ENCODE results near the gene KCTD8. TPM values are rescaled to one million over a fixed set of nuclear protein-coding genes. Genes with fewer than 3 reads are reported as not detected.

Gene KCTD8
- total and polyA plus RNA-seq, 12 donors: 0.24 to 2.0 (median 0.61) TPM; not detected in 3

DNA sequence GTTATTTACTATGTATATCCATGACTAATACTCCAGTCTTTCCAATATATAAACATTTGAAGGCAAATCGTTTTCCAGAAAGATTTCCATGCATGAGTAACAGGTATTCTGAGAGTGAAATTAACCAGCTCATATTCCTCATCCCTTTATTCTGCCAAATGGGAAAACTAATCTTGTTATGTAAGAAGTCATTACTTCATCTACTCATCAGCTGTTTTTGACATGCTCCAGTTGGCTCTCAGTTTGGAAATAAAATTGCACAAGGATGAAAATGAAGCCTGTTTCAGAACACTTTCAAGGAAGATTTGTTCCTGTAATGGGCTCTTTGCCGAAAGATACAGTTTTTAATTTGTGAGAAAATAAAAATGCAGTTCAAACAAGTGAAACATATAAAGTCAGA is 121.9 kb downstream of the KCTD8 start:
- TF ChIP-seq, protein P1, sequence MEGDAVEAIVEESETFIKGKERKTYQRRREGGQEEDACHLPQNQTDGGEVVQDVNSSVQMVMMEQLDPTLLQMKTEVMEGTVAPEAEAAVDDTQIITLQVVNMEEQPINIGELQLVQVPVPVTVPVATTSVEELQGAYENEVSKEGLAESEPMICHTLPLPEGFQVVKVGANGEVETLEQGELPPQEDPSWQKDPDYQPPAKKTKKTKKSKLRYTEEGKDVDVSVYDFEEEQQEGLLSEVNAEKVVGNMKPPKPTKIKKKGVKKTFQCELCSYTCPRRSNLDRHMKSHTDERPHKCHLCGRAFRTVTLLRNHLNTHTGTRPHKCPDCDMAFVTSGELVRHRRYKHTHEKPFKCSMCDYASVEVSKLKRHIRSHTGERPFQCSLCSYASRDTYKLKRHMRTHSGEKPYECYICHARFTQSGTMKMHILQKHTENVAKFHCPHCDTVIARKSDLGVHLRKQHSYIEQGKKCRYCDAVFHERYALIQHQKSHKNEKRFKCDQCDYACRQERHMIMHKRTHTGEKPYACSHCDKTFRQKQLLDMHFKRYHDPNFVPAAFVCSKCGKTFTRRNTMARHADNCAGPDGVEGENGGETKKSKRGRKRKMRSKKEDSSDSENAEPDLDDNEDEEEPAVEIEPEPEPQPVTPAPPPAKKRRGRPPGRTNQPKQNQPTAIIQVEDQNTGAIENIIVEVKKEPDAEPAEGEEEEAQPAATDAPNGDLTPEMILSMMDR (IDR thresholded peaks at IDR 0.05): no peak
- TF ChIP-seq POLR2A (IDR thresholded peaks at IDR 0.05): no peak
- no peaks in the 10 kb centered on the region for H3K27me3 ChIP-seq
- H3K4me3 ChIP-seq: no peak overlapping the region
- intact Hi-C loops (cut with DNase I): no loop called here
- no peaks in the 10 kb centered on the region for H3K4me1 ChIP-seq (replicated peaks in 1 of 2)
- H3K27ac ChIP-seq: no peak overlapping the region
- WGBS, 4 donors: 32 to 38% (median 35%) methylated on average over 2 of the region's 2 CpGs
- no peaks in the 10 kb centered on the region for H3K36me3 ChIP-seq (replicated peaks in 1 of 2)
- no peak for DNase-seq
- H3K9me3 ChIP-seq (replicated peaks in 1 of 3): no peaks in the 10 kb centered on the region

GRCh38 chr4:44320833-44321232 is 127.8 kb downstream of the KCTD8 start:
- no peaks in the 10 kb centered on the region for H3K27me3 ChIP-seq
- TF ChIP-seq POLR2A (IDR thresholded peaks at IDR 0.05): no peak
- TF ChIP-seq, protein P1 (IDR thresholded peaks at IDR 0.05): no peak
- 36 to 46% (median 37%) methylated on average over 2 of the region's 2 CpGs for WGBS, 4 donors
- H3K4me1 ChIP-seq (replicated peaks in 1 of 2): no peaks in the 10 kb centered on the region
- H3K27ac ChIP-seq: no peak overlapping the region
- no peaks in the 10 kb centered on the region for H3K9me3 ChIP-seq (replicated peaks in 1 of 3)
- intact Hi-C loops (cut with DNase I): no loop called here
- no peak for DNase-seq
- H3K4me3 ChIP-seq: no peak overlapping the region
- no peaks in the 10 kb centered on the region for H3K36me3 ChIP-seq (replicated peaks in 1 of 2)

DNA sequence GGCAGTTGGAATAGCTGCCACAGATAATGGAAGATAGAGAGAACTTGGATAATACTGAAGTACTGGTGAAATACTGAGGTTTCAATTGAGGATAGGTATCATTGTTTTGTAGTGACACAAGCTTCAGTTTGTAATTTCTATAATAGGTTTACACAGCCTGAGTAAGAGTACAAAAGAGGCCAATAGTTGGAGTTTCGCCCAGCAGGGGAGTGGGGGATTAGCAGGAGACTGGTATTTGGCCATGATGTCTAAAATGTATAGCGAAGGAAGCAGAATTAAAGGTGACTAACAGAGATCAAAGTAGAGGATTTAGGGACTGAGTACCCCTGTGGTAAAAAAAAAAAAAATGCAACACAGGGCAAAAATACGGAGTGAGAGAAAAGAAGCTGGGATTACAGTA is 129.5 kb downstream of the KCTD8 start:
- no peak for DNase-seq
- no peaks in the 10 kb centered on the region for H3K36me3 ChIP-seq (replicated peaks in 1 of 2)
- H3K4me3 ChIP-seq: no peak overlapping the region
- H3K27me3 ChIP-seq: no peaks in the 10 kb centered on the region
- WGBS, 4 donors: 82 to 86% (median 85%) methylated on average over 3 of the region's 3 CpGs
- intact Hi-C loops (cut with DNase I): no loop called here
- H3K9me3 ChIP-seq (replicated peaks in 1 of 3): no peaks in the 10 kb centered on the region
- no peak for TF ChIP-seq POLR2A (IDR thresholded peaks at IDR 0.05)
- TF ChIP-seq, protein P1 (IDR thresholded peaks at IDR 0.05): no peak
- H3K27ac ChIP-seq: no peak overlapping the region
- H3K4me1 ChIP-seq (replicated peaks in 1 of 2): no peaks in the 10 kb centered on the region

DNA sequence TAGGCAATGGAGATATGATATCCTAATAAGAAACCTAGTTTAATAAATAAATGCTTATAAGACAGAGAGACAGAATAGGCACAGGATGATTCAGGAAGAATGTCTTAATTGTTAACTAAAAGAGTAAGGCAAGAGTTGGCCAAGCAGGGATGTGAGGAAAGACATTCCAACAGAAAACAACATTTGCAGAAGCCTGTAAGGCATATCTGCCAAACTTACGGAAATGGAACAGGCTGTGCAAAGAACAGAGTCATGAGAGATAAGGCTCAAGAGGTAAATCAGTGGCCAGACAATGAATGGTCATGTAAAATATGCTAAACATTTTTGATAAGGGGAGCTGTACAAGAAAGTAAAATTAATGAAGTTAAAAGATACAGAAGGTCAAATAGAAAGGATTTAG is 134.9 kb downstream of the KCTD8 start:
- no peak for DNase-seq
- 57 to 88% (median 73%) methylated on average over 1 of the region's 1 CpG for WGBS, 4 donors
- H3K36me3 ChIP-seq (replicated peaks in 1 of 2): no peaks in the 10 kb centered on the region
- H3K4me1 ChIP-seq (replicated peaks in 1 of 2): no peaks in the 10 kb centered on the region
- H3K27me3 ChIP-seq: no peaks in the 10 kb centered on the region
- H3K9me3 ChIP-seq (replicated peaks in 1 of 3): no peaks in the 10 kb centered on the region
- TF ChIP-seq, protein P1 (IDR thresholded peaks at IDR 0.05): no peak
- TF ChIP-seq POLR2A (IDR thresholded peaks at IDR 0.05): no peak
- H3K4me3 ChIP-seq: no peak overlapping the region
- no peak overlapping the region for H3K27ac ChIP-seq
- intact Hi-C loops (cut with DNase I): no loop called here

All from adrenal gland (tissue), 12 donors.